HG03097 (cell line): ENCODE measurements around the gene GAB2.

Experiments used
- ATAC-seq: cut with Tn5 transposase; IDR thresholded peaks from one replicate; pipeline ENCODE4 v1.9.1; 2021; ENCODE audit not compliant: unreplicated experiment, low FRiP score

The GAB2 gene

DNA sequence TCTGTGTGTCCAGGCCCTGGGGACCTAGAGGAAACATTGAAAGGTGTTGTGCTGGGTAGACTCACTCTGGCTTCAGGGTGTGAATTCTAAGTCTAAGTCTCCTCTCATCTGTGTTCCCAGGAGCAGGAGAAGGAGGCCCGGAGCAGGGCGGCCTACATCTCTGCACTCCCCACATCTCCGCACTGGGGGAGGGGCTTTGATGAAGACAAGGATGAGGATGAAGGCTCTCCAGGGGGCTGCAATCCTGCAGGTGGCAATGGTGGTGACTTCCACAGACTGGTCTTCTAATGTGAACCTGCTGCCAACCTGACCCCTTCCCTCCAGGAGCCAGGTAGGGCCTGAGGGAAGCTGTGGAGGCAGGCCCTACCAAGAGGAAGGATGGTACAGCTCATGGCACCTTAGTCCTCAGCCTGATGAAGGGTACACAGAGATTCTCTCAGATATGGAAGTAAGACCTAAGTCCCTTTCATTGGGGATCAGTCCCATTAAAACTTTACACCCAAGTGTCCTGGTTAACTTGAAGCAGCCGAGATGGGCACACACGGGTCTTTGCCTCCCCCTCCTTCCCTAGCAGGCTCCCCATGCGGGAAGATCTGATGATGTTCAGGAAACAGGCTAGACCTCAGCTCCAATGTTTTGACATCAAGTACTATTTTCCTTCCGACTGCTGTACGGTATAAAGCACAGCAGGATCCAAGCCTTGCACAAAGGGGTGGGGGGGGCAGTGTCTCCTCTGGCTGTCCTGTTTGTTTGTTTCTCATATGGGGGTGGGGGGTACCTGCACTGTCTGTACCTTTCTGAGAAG, 203.9 kb downstream of the GAB2 start:
- no peak for ATAC-seq

DNA sequence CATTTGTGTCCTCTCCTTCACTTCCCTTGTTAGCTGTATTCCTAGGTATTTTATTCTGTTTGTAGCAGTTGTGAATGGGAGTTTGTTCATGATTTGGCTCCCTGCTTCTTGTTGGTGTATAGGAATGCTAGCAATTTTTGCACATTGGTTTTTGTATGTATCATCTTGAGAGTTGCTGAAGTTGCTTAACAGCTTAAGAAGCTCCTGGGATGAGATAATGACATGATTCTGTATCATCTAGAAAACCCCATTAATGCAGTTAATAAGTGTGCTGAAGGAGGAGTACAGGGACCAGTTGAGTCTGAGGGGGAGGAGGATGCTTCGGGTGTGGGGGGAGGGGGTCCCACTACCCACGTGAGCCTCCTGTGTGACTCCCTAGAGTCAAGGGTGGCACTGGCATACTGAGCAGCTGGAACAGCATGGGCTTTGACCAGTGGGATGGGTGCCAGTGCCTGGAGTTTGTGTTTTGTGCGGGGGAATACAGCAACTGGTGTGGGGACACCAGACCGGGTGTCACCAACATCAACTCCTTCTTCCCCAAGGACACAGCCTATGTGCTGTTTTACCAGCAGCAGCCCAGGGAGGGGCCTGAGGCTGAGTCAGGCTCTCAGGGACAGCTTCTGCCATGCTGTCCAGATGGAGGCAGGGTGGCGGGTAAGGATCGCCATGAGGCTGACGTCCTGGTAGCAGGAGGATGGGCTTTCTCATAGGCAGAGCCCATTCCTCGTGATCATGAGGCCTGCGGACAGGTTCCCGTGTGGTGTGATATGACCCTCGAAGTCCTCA, 204.8 kb downstream of the GAB2 start:
- ATAC-seq: no peak

DNA sequence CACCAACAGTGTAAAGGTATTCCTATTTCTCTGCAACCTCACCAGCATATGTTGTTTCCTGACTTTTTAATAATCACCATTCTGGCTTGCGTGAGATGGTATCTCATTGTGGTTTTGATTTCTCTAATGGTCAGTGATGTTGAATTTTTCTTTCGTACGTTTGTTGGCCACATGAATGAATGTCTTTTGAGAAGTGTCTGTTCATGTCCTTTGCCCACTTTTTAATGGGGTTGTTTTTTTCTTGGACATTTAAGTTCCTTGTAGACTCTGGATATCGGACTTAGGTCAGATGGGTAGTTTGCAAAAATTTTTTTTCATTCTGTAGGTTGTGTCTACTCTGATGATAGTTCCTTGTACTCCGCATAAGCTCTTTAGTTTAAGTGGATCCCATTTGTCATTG, 206.1 kb downstream of the GAB2 start:
- no peak for ATAC-seq

DNA sequence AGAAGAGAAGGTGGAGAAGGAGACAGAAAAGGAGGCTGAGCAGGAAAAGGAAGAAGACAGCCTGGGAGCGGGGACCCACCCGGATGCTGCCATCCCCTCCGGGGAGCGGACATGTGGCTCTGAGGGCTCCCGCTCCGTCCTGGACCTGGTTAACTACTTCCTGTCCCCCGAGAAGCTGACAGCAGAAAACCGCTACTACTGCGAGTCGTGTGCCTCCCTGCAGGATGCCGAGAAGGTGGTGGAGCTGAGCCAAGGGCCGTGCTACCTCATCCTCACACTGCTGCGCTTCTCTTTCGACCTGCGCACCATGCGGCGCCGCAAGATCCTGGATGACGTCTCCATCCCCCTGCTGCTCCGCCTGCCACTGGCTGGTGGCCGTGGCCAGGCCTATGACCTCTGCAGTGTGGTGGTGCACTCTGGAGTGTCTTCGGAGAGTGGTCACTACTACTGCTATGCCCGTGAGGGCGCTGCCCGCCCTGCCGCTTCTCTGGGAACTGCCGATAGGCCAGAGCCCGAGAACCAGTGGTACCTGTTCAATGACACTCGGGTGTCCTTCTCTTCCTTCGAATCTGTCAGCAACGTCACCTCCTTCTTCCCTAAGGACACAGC, 207.5 kb downstream of the GAB2 start:
- no peak for ATAC-seq

DNA sequence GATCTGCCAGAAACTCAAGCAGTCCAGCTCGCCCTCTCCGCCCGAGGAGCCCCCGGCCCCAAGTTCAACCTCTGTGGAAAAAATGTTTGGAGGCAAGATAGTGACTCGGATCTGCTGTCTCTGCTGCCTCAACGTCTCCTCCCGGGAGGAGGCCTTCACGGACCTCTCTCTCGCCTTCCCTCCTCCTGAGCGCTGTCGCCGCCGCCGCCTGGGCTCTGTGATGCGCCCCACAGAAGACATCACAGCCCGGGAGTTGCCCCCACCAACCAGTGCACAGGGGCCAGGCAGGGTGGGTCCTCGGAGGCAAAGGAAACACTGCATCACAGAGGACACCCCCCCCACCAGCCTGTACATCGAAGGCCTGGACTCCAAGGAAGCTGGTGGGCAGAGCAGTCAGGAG, 208.1 kb downstream of the GAB2 start:
- no peak for ATAC-seq

DNA sequence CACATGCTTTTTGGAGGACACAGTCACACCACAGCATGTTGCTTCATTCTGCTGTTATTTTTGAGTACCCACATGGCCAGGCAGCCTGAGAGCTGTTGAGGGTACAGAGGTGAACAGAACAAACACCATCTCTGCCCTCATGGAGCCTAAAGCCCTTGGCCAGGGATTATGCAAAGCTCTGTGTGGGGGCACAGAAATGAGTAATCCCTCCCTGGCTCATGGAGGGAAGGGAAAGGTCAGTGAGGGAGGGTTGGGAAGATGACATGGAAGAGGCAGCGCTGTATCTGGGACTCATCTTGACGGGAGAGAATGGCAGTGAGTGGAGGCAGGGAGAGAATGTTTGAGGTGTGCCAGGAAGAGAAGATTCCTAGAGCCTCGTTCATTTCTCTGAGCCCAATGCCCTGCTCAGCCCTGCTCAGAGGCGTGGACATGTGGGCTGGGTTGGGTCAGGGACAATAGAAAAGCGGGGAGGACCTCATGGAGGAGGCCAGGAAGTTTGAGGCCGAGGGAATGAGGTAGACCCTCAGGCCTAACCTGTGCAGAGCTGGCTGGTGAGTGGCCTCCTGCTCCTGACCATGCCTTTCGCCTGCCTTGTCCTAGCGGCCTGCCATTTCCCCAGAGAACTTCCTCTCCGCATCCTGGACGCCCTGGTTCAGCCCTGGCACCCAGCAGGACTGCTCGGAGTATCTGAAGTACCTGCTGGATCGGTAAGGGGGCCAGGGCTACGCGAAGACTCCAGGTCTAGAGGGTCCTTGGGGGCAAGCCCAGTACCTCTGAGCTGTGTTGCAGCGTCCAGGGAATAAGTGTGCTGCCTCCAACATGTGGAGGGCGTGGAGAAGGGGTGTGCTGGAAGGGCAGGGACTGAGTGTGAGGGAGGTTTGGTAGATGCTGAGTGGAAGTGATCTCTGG, 209.1 kb downstream of the GAB2 start:
- no peak for ATAC-seq

DNA sequence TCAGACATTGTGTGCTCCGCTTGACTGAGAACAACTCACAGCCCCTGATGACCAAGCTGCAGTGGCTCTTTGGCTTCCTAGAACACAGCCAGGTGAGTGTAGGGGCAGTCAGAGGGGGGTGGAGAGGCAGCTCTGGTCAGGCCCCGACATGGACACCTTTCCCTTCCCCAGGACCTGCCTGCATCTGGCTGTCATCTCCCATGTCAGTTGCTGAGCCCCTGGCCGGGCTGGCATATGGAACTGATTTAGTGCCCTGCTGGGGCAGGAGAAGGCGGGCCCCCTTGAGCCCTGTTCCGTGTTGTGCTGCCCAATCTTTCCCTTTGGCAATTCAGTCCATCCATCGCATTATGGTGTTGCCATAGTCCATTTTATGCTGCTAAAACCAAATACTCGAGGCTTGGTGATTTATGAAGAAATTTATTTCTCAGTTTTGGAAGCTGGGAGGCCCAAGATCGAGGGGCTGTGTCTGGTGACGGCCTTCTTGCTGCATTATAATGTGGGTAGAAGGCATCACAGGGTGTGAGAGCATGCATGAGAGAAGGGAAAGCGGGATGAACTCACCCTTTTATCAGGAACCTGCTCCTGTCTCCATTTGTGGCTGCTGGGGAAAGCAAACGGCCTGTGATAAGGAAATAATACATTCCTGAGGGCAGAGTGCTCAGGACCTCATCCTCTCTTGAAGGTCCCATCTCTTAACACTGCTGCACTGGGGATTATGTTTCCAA, 209.9 kb downstream of the GAB2 start:
- ATAC-seq: no peak

DNA sequence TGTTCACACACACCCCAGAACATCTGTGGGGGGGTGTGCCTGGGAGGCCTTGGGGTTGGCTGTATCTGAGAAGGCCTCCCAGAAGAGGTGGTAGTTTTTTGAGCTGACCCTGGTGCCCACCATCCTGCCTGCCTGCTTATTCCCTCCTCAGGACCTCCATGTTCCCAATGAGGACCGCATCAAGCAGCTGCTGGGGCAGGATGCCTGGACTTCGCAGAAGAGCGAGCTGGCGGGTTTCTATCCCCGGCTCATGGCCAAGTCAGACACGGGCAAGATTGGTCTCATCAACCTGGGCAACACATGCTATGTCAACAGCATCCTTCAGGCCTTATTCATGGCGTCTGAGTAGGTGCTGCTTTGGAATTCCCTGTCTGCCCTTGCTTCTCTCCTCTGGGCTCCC, 211.9 kb downstream of the GAB2 start:
- no peak for ATAC-seq

DNA sequence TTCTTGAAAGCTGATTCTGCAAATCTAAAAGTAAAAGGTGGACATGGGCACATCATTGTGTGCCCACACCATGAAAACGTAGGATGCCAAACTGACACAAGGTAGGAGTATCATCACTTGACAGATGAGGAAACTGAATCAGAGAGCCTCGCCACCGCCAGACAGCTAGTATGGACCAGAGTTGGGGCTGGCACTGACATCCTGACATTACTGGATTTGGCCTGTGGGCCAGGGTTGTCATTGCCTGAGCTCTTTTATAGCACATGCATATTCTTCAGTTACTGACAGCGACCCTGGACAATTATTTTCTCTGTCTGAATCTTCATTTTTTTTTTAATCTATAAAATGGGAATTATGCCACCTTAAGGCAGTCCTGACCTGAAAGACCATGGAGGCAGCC, 212.4 kb downstream of the GAB2 start:
- ATAC-seq: no peak

DNA sequence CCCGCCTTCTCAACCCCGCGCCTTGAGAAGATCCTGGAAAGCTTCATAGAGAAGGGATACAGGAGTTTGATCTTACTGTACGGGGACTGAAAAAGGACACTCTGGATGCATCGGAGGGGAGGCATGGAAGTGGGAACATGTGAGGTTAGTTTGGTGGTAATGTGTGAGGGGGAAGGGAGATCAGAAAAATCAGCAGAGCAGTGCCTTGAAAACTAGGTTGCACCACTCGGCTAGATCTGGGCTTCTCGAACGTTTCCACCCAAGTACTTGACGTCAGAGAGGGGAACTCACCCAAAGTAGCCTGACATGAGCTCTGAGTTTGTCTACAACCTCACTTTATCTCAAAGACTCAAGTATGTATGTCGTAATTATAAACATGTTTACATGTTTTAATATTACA, 214.4 kb downstream of the GAB2 start:
- no peak for ATAC-seq

DNA sequence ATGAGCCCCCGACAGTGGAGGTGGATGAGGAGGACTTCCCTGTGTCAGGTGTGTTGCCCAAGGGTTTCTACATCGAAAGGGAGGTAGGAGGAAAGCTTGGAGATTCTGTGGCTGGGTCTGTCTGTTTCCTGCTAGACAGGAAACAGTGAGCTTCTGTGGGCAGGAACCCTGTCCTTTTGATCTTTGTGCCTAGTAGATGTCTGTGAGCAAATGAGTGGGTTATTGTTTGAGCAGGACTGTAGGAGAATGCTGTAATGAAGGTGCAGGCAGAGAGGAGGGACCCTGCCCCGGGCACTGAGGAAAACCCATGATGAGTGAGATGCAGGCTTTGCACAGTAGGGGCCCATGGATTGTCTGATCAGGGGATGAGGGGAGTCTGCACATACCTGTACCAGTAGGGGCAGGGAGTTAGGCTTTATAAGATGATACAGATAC, 214.9 kb downstream of the GAB2 start:
- no peak for ATAC-seq

DNA sequence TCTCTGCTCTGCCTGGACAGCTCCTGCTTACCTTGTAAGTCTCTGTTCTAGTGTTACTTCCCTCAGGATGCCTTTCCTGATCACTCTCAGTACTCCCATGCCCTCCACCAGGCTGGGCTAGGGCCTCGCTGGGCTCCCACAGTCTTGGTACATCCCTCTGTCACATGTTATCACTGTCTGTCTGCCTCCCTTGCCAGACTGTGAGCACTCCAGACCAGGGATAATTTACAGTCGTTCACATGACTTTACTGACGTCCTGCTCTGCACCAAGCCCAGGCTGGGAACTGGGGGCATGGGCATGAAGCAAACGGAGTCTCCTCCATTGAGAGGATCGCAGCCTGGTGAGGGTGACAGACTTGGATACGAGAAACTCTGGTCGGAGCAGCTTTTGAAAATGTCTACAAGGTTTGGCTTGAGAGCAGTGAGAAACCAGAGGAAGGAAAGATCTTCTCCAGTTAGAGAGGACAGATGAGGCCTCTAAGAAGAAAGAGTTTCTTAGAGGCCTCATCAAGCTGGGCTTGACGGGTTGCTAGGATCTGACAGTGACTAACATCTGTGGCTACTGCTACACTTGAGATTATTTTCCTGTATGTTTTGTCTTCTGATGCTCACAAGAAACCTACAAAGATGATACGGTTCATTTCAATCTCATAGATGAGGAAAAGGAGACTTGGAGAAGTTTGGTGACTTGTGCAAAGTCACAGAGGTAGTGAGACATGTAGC, 216.4 kb downstream of the GAB2 start:
- ATAC-seq: no peak

DNA sequence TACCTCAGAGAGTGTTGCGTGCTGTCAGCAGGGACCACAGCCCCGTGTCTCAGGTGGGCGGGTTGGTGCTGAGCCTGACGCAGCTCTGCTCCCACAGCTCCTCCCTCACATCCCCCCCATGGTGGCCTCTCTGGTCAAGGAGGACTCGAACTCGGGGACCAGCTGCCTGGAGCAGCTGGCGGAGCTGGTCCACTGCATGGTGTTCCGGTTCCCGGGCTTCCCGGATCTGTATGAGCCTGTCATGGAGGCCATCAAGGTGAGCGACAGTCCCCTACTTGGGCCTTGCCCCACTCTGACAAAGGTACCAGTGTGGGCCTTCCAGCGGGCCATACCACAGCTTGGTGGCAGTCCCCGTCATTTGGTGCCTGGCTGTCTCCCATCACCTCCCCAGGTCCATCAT, 217.1 kb downstream of the GAB2 start:
- no peak for ATAC-seq

DNA sequence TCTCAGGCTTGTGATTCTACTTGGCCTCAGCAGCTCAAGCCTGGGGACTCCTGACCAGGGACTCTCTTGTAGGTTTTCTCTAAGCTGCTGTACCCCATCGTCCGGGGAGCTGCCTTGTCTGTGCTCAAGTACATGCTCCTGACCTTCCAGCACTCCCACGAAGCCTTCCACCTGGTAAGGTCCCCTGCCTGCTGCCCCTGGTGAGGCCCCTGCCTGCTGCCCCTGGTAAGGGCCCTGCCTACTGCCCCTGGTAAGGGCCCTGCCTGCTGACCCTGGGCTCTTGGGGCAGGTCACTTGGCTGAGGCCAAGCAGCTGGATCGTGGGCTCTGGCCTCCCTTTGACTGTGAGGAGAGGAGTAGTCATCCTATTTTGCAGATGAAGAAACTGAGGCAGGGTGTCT, 217.6 kb downstream of the GAB2 start:
- ATAC-seq: no peak

DNA sequence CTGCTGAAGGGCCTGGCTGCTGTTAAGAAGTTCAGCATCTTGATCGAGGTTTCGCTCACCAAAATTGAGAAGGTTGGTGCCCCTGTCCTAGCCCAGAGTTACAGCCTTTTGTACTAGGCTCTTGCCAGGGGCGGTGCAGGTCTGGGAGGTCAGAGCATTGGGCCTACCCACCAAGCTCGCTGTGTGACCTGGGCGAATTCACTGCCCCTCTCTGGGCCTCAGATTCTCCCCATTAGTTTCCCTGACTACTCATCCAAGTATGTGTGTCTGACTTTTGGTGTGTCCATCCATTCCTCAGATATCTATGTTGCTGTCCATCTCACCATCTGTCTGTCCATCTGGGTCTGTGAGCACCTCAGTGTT, 218.0 kb downstream of the GAB2 start:
- no peak for ATAC-seq

DNA sequence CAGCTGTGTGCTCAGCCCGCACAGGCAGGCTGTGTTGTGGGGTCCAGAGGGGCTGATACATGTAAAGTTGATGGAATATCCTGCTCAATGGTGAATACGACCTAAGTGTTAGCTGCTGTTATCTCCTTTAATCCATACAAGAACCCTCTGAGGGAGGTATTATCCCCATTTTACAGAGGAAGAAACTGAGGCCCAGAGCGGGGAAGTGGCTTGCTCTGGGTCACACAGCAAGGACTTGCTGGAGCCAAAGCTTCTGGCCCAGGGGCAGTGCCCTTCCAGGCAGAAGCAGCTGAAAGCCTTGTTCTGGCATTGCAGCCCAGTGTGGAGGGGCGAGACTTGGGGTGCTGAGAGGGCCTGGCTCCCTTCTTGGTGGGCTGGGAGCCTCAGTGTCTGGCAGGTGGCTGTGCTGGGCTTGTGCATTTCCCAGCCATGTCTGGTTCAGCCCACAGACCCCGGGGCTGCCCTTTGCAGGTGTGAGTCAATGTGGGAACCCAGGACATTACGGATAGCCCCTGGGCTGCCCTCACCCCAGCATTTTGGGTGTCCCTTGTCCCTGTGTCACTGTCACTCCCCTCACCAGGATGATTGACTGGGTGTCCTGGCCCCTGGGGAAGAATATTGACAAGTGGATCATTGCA, 218.5 kb downstream of the GAB2 start:
- no peak for ATAC-seq

DNA sequence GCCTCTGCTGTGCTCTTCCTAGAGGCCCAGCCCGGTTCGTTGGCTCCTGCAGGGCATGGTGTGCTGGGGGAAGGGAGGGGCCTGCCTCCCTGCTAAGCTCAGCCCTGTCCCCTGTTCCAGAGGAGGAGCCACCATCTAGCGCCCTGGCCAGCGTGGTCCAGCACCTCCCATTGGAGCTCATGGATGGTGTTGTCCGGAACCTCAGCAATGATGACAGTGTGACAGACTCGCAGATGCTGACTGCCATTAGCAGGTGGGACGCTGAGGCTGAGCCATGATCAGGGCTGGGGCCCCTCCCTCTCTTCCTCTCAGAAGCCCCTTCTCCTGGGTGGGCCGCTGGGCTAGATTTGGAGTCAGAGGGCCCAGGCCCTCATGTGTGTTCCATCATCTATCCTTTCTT, 219.8 kb downstream of the GAB2 start:
- no peak for ATAC-seq

DNA sequence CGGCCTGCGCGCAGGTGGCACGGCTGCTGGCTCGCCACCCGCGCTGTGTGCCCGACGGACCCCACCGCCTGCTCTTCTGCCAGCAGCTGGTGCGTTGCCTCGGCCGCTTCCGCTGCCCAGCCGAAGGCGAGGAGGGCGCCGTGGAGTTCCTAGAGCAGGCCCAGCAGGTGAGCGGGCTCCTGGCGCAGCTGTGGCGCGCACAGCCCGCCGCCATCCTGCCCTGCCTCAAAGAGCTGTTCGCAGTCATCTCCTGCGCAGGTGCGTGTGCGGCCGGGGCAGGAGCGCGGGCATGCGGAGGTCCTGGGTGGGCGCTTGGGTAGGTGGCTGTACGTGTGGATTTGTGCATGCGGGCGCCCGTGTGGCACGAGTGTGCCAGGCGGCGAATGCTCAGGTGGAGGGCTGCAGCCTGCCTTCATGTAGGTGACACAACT, 220.9 kb downstream of the GAB2 start:
- no peak for ATAC-seq
